Naive thymus-derived CD4-positive, alpha-beta T cell (primary cell): ENCODE data around the gene SLC52A3. TPM values are rescaled to one million over a fixed set of nuclear protein-coding genes. Genes with fewer than 3 reads are reported as not detected.
"Not testable (repeated sequence)": the region's sequence is repeated elsewhere in the genome, so short reads cannot be mapped to it uniquely, and the experiment has no call there.

Experiments used
- ATAC-seq: fragments of 150-1000 bp; cut with Tn5 transposase; 2 replicates; pipeline ENCODE4 v1.10.0; 2021; ENCODE audit warnings: mild to moderate bottlenecking, moderate library complexity
- CTCF ChIA-PET: fragments of 350-600 bp; sonication (Branson Sonifier 250); formaldehyde crosslinking; loops from one replicate; lab custom pipeline; 2021; ENCODE audit warnings: antibody characterized with exemption; lab: Charles Lee
- POLR2A ChIA-PET: fragments of 350-600 bp; sonication (Branson Sonifier 250); formaldehyde crosslinking; loops from one replicate; lab custom pipeline; 2021; ENCODE audit warnings: antibody characterized with exemption, inconsistent platforms; lab: Charles Lee
- DNase-seq, 9 donors: peaks; one replicate each; pipeline versions ENCODE4 v3.0.0 to v3.0.0-alpha.2; 2020 to 2022; ENCODE audit warnings: mixed read lengths in 1 of 9
- H3K27ac ChIP-seq: one replicate; pipeline ENCODE4 v1.7.0; 2013; ENCODE audit warnings: mild to moderate bottlenecking, low read depth, low read length, moderate library complexity
- H3K27me3 ChIP-seq, 2 donors: one replicate each; pipeline ENCODE4 v1.7.0; 2013; ENCODE audit warnings: low read length in 2 of 2, mild to moderate bottlenecking in 2 of 2, moderate library complexity in 2 of 2; ENCODE audit not compliant: control insufficient read depth in 2 of 2, insufficient read depth in 2 of 2
- H3K36me3 ChIP-seq, 3 experiments: 1 replicate in 2 of 3; 2 replicates in 1 of 3; pipeline ENCODE4 v1.7.0; 2013; ENCODE audit warnings: low read length in 3 of 3, mild to moderate bottlenecking in 3 of 3, moderate library complexity in 1 of 3; ENCODE audit not compliant: insufficient read depth in 3 of 3, control insufficient read depth in 2 of 3
- H3K4me1 ChIP-seq, 2 donors: one replicate each; pipeline ENCODE4 v1.7.0; 2013; ENCODE audit warnings: low read length in 2 of 2, mild to moderate bottlenecking in 2 of 2, moderate library complexity in 1 of 2; ENCODE audit not compliant: control insufficient read depth in 2 of 2, insufficient read depth in 2 of 2
- H3K4me3 ChIP-seq: 2 replicates; pipeline ENCODE4 v1.7.0; 2013; ENCODE audit warnings: mild to moderate bottlenecking, low read length
- H3K9me3 ChIP-seq, 3 experiments: 1 replicate in 2 of 3; 2 replicates in 1 of 3; pipeline ENCODE4 v1.7.0; 2013; ENCODE audit warnings: low read length in 3 of 3; ENCODE audit not compliant: control insufficient read depth in 2 of 3
- H3K27ac Mint-ChIP-seq, 9 donors: one replicate each; pipeline ENCODE4 v1.8.0; 2020 to 2022; ENCODE audit warnings: mixed read lengths in 9 of 9, mild to moderate bottlenecking in 8 of 9, moderate library complexity in 5 of 9, inconsistent platforms in 2 of 9
- H3K27me3 Mint-ChIP-seq, 5 donors: one replicate each; pipeline ENCODE4 v1.8.0; 2021 to 2022; ENCODE audit warnings: mixed read lengths in 5 of 5, mild to moderate bottlenecking in 1 of 5
- H3K36me3 Mint-ChIP-seq, 5 donors: one replicate each; pipeline ENCODE4 v1.8.0; 2020 to 2022; ENCODE audit warnings: mixed read lengths in 5 of 5, mild to moderate bottlenecking in 3 of 5, inconsistent platforms in 1 of 5
- H3K4me1 Mint-ChIP-seq, 7 donors: one replicate each; pipeline ENCODE4 v1.8.0; 2020 to 2022; ENCODE audit warnings: mixed read lengths in 7 of 7, mild to moderate bottlenecking in 3 of 7, inconsistent platforms in 1 of 7
- H3K4me3 Mint-ChIP-seq, 10 donors: one replicate each; pipeline ENCODE4 v1.8.0; 2020 to 2022; ENCODE audit warnings: mild to moderate bottlenecking in 10 of 10, mixed read lengths in 10 of 10, moderate library complexity in 6 of 10, inconsistent platforms in 2 of 10
- H3K9me3 Mint-ChIP-seq, 11 donors: one replicate each; pipeline ENCODE4 v1.8.0; 2020 to 2022; ENCODE audit warnings: mixed read lengths in 11 of 11, mild to moderate bottlenecking in 4 of 11, inconsistent platforms in 1 of 11, moderate library complexity in 1 of 11
- intact Hi-C, 2 donors: fragments of 100-400 bp; cut with micrococcal nuclease; formaldehyde crosslinking; loops; one replicate each; pipeline ENCODE4 v1.15.1; 2023
- polyA plus RNA-seq, 2 donors: library from polyadenylated mRNA; unstranded; fragments of 300-500 nt; fragmentation: Illumina TruSeq; gene quantifications; one replicate each; pipeline ENCODE4 v1.2.3, GENCODE V29; 2021
- total RNA-seq, 6 experiments: library from RNA in 5 of 6; stranded (reverse) in 5 of 6; gene quantifications; 1 replicate in 5 of 6; 2 replicates in 1 of 6; pipeline ENCODE4 v1.2.3 and lab custom pipeline; 2021 to 2026

Gene SLC52A3
- total and polyA plus RNA-seq, 7 experiments from 2014 or later, result not detected

GRCh38 chr20:805713-806112 is 37.4 kb upstream of the SLC52A3 start:
- intact Hi-C loops, result no loop called here
- ChIA-PET CTCF (interaction anchor here (0.7 kb wide), 1 partner anchor 357 kb away, joined by 3 read pairs; no protein-coding TSS in a partner anchor), POLR2A (no interaction called here)
- Histone ChIP-seq H3K36me3 (no peaks in the 10 kb centered on the region), H3K27me3 (no peaks in the 10 kb centered on the region), H3K27ac (no peak overlapping the region), H3K4me3 (no peak overlapping the region), H3K4me1 (no peaks in the 10 kb centered on the region), H3K9me3 (no peaks in the 10 kb centered on the region)
- no peak overlapping the region for H3K27ac Mint-ChIP-seq
- peaks cover 0 to 35% (median 9%) of the 10 kb centered on the region in 11 donors for H3K9me3 Mint-ChIP-seq
- peaks cover 4 to 22% (median 12%) of the 10 kb centered on the region in 5 donors for H3K27me3 Mint-ChIP-seq
- H3K4me1 Mint-ChIP-seq, result no peaks in the 10 kb centered on the region
- H3K36me3 Mint-ChIP-seq, result peaks cover 0 to 2% (median 0%) of the 10 kb centered on the region in 5 donors
- H3K4me3 Mint-ChIP-seq, result no peak overlapping the region
- ATAC-seq (no peak), DNase-seq (no peak)

DNA sequence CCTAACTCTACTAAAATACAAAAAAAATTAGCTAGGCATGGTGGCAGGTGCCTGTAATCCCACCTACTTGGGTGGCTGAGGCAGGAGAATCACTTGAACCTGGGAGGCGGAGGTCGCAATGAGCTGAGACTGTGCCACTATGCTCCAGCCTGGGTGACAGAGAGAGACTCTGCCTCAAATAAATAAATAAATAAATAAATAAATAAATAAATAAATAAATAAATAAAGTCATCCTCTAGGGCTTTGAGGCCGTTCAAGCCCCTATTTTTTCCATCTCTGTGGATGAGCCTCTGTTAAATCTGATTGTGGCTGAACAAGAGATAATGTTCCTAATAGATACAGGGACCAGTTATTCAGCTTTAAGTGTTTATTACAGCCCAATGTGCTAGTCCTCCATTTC is 33.4 kb upstream of the SLC52A3 start:
- H3K27me3 ChIP-seq, result no peaks in the 10 kb centered on the region
- ChIA-PET POLR2A (no interaction called here), CTCF (interaction anchor here (0.7 to 1.6 kb wide), 2 partner anchors 155 to 324 kb away, joined by 4 to 5 read pairs; no protein-coding TSS in a partner anchor)
- H3K36me3 ChIP-seq, result no peaks in the 10 kb centered on the region
- no peak overlapping the region for H3K27ac ChIP-seq
- no peaks in the 10 kb centered on the region for H3K4me1 ChIP-seq
- no peaks in the 10 kb centered on the region for H3K4me1 Mint-ChIP-seq
- no peak overlapping the region for H3K27ac Mint-ChIP-seq
- no peaks in the 10 kb centered on the region for H3K9me3 ChIP-seq
- H3K4me3 ChIP-seq, result no peak overlapping the region
- ATAC-seq (no peak), DNase-seq (no peak)
- no peak overlapping the region for H3K4me3 Mint-ChIP-seq
- intact Hi-C loops, result no loop called here
- H3K9me3 Mint-ChIP-seq, result peaks cover 0 to 20% (median 6%) of the 10 kb centered on the region in 11 donors
- H3K27me3 Mint-ChIP-seq, result peaks cover 0 to 28% (median 20%) of the 10 kb centered on the region in 5 donors
- peaks cover 0 to 2% (median 0%) of the 10 kb centered on the region in 5 donors for H3K36me3 Mint-ChIP-seq

DNA sequence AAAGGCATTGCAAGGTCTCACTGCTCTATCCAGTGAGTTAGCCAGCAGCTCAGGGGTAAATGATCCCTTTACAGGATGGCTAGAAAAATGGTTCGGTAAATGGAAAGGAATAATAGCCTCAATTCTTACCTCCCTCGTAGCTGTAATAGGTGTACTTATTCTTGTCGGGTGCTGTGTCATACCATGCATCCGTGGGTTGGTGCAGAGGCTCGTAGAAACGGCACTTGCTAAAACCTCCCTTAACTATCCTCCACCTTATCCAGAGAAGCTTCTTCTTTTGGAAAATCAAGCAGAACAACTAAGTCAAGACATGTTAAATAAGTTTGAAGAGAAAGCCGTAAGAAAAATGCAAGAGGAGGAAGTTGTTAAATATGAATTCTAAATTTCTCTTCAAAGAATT is 31.7 kb upstream of the SLC52A3 start:
- H3K4me1 ChIP-seq, H3K27ac ChIP-seq, H3K4me1 Mint-ChIP-seq, H3K36me3 Mint-ChIP-seq, H3K27ac Mint-ChIP-seq, H3K27me3 ChIP-seq, H3K4me3 ChIP-seq, POLR2A ChIA-PET, intact Hi-C loops, CTCF ChIA-PET, ATAC-seq, H3K9me3 ChIP-seq, H3K36me3 ChIP-seq, H3K4me3 Mint-ChIP-seq, DNase-seq: not testable (repeated sequence)
- peaks cover 0 to 11% (median 2%) of the 10 kb centered on the region in 11 donors for H3K9me3 Mint-ChIP-seq
- H3K27me3 Mint-ChIP-seq, result peaks cover 0 to 31% (median 20%) of the 10 kb centered on the region in 5 donors

GRCh38 chr20:798746-799145 is 30.4 kb upstream of the SLC52A3 start:
- H3K9me3 Mint-ChIP-seq, ATAC-seq: not testable (repeated sequence)

DNA sequence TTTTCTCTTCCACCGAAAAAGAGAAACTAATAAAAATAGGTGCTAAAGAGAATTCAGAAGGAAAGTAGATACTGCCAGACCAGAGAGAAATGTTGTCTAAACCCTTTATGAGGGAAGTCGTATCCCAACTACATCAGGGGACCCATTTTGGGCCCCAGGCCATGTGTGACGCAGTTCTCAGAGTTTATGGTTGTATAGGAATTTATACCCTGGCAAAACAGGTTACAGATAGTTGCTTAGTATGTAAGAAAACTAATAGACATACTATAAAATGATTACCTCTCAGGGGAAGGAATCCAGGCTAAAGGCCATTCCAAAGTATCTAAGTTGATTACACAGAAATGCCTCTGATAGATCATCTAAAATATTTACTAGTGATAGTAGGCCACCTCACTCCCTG is 28.6 kb upstream of the SLC52A3 start:
- peaks cover 0 to under 1% (median 0%) of the 10 kb centered on the region in 3 experiments for H3K9me3 ChIP-seq
- H3K27me3 Mint-ChIP-seq, result peaks cover 7 to 51% (median 28%) of the 10 kb centered on the region in 5 donors
- no peak for DNase-seq
- H3K36me3 ChIP-seq, result no peaks in the 10 kb centered on the region
- peaks cover 0 to 7% (median 2%) of the 10 kb centered on the region in 5 donors for H3K36me3 Mint-ChIP-seq
- no peak overlapping the region for H3K4me3 Mint-ChIP-seq
- no peaks in the 10 kb centered on the region for H3K27me3 ChIP-seq
- no peaks in the 10 kb centered on the region for H3K4me1 Mint-ChIP-seq
- H3K4me3 ChIP-seq, result no peak overlapping the region
- no peak overlapping the region for H3K27ac ChIP-seq
- no peaks in the 10 kb centered on the region for H3K4me1 ChIP-seq
- ChIA-PET CTCF (no interaction called here), POLR2A (no interaction called here)
- H3K27ac Mint-ChIP-seq, result no peak overlapping the region
- peaks cover 2 to 16% (median 9%) of the 10 kb centered on the region in 11 donors for H3K9me3 Mint-ChIP-seq
- no peak for ATAC-seq
- intact Hi-C loops, result no loop called here

More at GRCh38 chr20:798746-799145, 30.4 kb upstream of the SLC52A3 start:
- H3K4me1 ChIP-seq, H3K9me3 ChIP-seq, CTCF ChIA-PET, H3K4me3 Mint-ChIP-seq, H3K27ac ChIP-seq, H3K36me3 ChIP-seq, H3K27ac Mint-ChIP-seq, H3K4me1 Mint-ChIP-seq, intact Hi-C loops, POLR2A ChIA-PET, DNase-seq, H3K27me3 ChIP-seq, H3K36me3 Mint-ChIP-seq, H3K4me3 ChIP-seq: not testable (repeated sequence)
- H3K27me3 Mint-ChIP-seq, result peaks cover 2 to 41% (median 20%) of the 10 kb centered on the region in 5 donors

- H3K27me3 Mint-ChIP-seq, result peaks cover 16 to 68% (median 33%) of the 10 kb centered on the region in 5 donors
- no peak overlapping the region for H3K4me3 ChIP-seq
- ATAC-seq, result no peak
- H3K27ac Mint-ChIP-seq, result no peak overlapping the region
- ChIA-PET POLR2A (no interaction called here), CTCF (no interaction called here)
- peaks cover 0 to 9% (median 0%) of the 10 kb centered on the region in 3 experiments for H3K9me3 ChIP-seq
- H3K27ac ChIP-seq, result no peak overlapping the region
- H3K9me3 Mint-ChIP-seq, result peaks cover 6 to 39% (median 18%) of the 10 kb centered on the region in 11 donors
- intact Hi-C loops, result no loop called here
- no peak overlapping the region for H3K4me3 Mint-ChIP-seq
- no peak for DNase-seq
- H3K4me1 ChIP-seq, result no peaks in the 10 kb centered on the region
- H3K36me3 Mint-ChIP-seq, result peaks cover 0 to 11% (median 5%) of the 10 kb centered on the region in 5 donors
- no peaks in the 10 kb centered on the region for H3K4me1 Mint-ChIP-seq
- H3K36me3 ChIP-seq, result no peaks in the 10 kb centered on the region
- no peaks in the 10 kb centered on the region for H3K27me3 ChIP-seq
Observed at GRCh38 chr20:792248-792647, 23.9 kb upstream of the SLC52A3 start.

DNA sequence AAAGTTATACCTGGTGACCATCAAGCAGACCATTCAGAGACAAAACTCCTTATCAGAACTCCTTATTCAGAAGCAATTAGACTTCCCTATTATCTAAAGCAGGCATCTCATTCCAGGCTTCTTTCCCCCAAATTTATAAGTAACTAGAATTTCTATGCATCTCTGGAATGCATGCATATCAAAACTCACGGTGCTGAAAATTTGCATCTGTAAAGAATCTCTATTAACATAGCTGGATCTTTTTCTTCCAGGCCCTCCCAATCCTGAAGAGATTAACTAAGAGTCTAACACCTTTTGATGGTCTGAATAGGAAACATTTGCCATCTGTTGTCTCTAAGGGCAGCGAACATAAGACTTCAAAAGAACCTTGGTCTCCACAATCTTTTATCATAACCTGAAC is 22.8 kb upstream of the SLC52A3 start:
- ChIA-PET CTCF (no interaction called here), POLR2A (no interaction called here)
- Mint-ChIP-seq H3K4me3 (no peak overlapping the region), H3K36me3 (peaks cover 0 to 11% (median 5%) of the 10 kb centered on the region in 5 donors), H3K27me3 (peaks cover 16 to 76% (median 42%) of the 10 kb centered on the region in 5 donors), H3K4me1 (no peaks in the 10 kb centered on the region), H3K9me3 (peaks cover 6 to 46% (median 21%) of the 10 kb centered on the region in 11 donors), H3K27ac (no peak overlapping the region)
- no peaks in the 10 kb centered on the region for H3K4me1 ChIP-seq
- H3K27me3 ChIP-seq, result peaks cover 0 to 3% of the 10 kb centered on the region in 2 donors
- peaks cover 0 to 9% (median 0%) of the 10 kb centered on the region in 3 experiments for H3K9me3 ChIP-seq
- ATAC-seq, result no peak
- H3K36me3 ChIP-seq, result no peaks in the 10 kb centered on the region
- H3K27ac ChIP-seq, result no peak overlapping the region
- no peak overlapping the region for H3K4me3 ChIP-seq
- no peak for DNase-seq
- intact Hi-C loops, result no loop called here
